CD4-positive, alpha-beta T cell (primary cell): ENCODE results near the gene GPR156. TPM values are rescaled to one million over a fixed set of nuclear protein-coding genes. Genes with fewer than 3 reads are reported as not detected.

ENCODE experiments used
- ATAC-seq: fragments of 200-7000 bp; cut with Tn5 transposase; one replicate; pipeline ENCODE4 v1.10.0; 2022; ENCODE audit warnings: mild to moderate bottlenecking; ENCODE audit not compliant: poor library complexity
- CTCF ChIA-PET: fragments of 350-600 bp; sonication (Branson Sonifier 250); formaldehyde crosslinking; loops from one replicate; lab custom pipeline; 2021; ENCODE audit warnings: antibody characterized with exemption, inconsistent platforms; lab: Charles Lee
- POLR2A ChIA-PET: fragments of 350-600 bp; sonication (Branson Sonifier 250); formaldehyde crosslinking; loops from one replicate; lab custom pipeline; 2021; ENCODE audit warnings: antibody characterized with exemption, inconsistent platforms; lab: Charles Lee
- DNase-seq, 14 experiments: peaks; one replicate each; pipeline ENCODE4 v3.0.0-alpha.2; 2013 to 2020; ENCODE audit warnings: mixed read lengths in 2 of 14
- H3K27ac ChIP-seq, 2 donors: one replicate each; pipeline versions ENCODE4 v1.5.1 to v1.7.0; 2013; ENCODE audit warnings: low read length in 2 of 2, low read depth in 1 of 2, mild to moderate bottlenecking in 1 of 2
- H3K27me3 ChIP-seq, 2 experiments: 1 replicate in 1 of 2; 2 replicates in 1 of 2; pipeline versions ENCODE4 v1.6.1 to v1.7.0; 2013; ENCODE audit warnings: low read length in 2 of 2, control low read depth in 1 of 2, mild to moderate bottlenecking in 1 of 2, moderate library complexity in 1 of 2; ENCODE audit not compliant: insufficient read depth in 2 of 2, control insufficient read depth in 1 of 2
- H3K36me3 ChIP-seq: one replicate; pipeline ENCODE4 v1.6.1; 2013; ENCODE audit warnings: low read length, control low read depth; ENCODE audit not compliant: insufficient read depth
- H3K4me1 ChIP-seq: one replicate; pipeline ENCODE4 v1.6.1; 2013; ENCODE audit warnings: low read length, control low read depth; ENCODE audit not compliant: insufficient read depth
- H3K4me3 ChIP-seq: one replicate; pipeline ENCODE4 v1.5.1; 2013; ENCODE audit warnings: mild to moderate bottlenecking, low read length, moderate library complexity
- H3K9me3 ChIP-seq, 2 experiments: 1 replicate in 1 of 2; 2 replicates in 1 of 2; pipeline versions ENCODE4 v1.6.1 to v1.7.0; 2013; ENCODE audit warnings: low read length in 2 of 2, mild to moderate bottlenecking in 2 of 2, control low read depth in 1 of 2, moderate library complexity in 1 of 2; ENCODE audit not compliant: control insufficient read depth in 1 of 2, insufficient read depth in 1 of 2
- H3K27ac Mint-ChIP-seq: one replicate; pipeline ENCODE4 v1.8.0; 2020; ENCODE audit warnings: mixed read lengths
- H3K27me3 Mint-ChIP-seq: one replicate; pipeline ENCODE4 v1.8.0; 2021; ENCODE audit warnings: mixed read lengths
- H3K36me3 Mint-ChIP-seq: one replicate; pipeline ENCODE4 v1.8.0; 2021; ENCODE audit warnings: low read depth, mixed read lengths
- H3K4me1 Mint-ChIP-seq: one replicate; pipeline ENCODE4 v1.8.0; 2021; ENCODE audit warnings: low read depth, mixed read lengths
- H3K4me3 Mint-ChIP-seq: one replicate; pipeline ENCODE4 v1.8.0; 2020; ENCODE audit warnings: mild to moderate bottlenecking, mixed read lengths
- H3K9me3 Mint-ChIP-seq: one replicate; pipeline ENCODE4 v1.8.0; 2020; ENCODE audit warnings: mixed read lengths
- CTCF ChIP-seq: fragments of 200-600 bp; IDR thresholded peaks from one replicate; pipeline ENCODE4 v1.8.0; 2022; ENCODE audit warnings: antibody characterized with exemption, mild to moderate bottlenecking
- intact Hi-C, 2 experiments: fragments of 100-400 bp; cut with DNase I in 1 of 2; cut with micrococcal nuclease in 1 of 2; formaldehyde crosslinking; loops; one replicate each; pipeline versions ENCODE4 v1.15.1 to v1.9.0; 2023 to 2025; cut with DNase I, micrococcal nuclease
- total RNA-seq, 174 experiments: library from RNA in 2 of 174; stranded (reverse) in 2 of 174; gene quantifications; one replicate each; pipeline ENCODE4 v1.2.3 and lab custom pipeline; 2021 to 2026

The GPR156 gene
- total RNA-seq, 2 experiments from 2014 or later = 0.17 to 0.27 TPM

DNA sequence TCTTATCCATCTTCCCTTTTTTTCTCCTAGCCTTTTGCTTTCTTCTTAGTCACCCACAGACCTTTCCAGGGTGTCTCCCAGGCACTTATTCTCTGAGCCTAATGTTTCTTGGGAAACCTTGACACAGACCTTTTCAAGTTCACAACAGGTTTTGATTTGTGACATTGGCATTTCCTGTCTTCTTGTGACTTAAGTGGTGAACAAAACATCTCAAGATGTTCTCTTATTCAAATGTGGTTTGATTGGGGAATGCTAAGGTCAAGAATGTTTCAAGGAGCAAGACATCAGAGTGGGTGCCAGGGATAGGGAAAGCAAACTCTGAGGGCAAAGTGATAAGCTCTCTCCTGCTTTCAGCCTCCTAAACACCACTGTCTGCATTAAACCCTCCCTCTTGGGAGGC, 122.6 kb downstream of the GPR156 start:
- intact Hi-C loops = no loop called here
- H3K27ac Mint-ChIP-seq = no peak overlapping the region
- H3K9me3 Mint-ChIP-seq = no peaks in the 10 kb centered on the region
- no peak for ATAC-seq
- no peak overlapping the region for H3K4me3 Mint-ChIP-seq
- POLR2A ChIA-PET = no interaction called here
- no peak overlapping the region for H3K27ac ChIP-seq
- CTCF ChIA-PET = no interaction called here
- no peak overlapping the region for H3K4me3 ChIP-seq
- H3K36me3 ChIP-seq = no peaks in the 10 kb centered on the region
- H3K4me1 ChIP-seq = no peaks in the 10 kb centered on the region
- no peaks in the 10 kb centered on the region for H3K4me1 Mint-ChIP-seq
- H3K36me3 Mint-ChIP-seq = no peaks in the 10 kb centered on the region
- no peak for DNase-seq
- peaks cover 0 to 2% of the 10 kb centered on the region in 2 experiments for H3K27me3 ChIP-seq
- H3K27me3 Mint-ChIP-seq = no peaks in the 10 kb centered on the region
- no peak for TF ChIP-seq CTCF
- H3K9me3 ChIP-seq = no peaks in the 10 kb centered on the region

DNA sequence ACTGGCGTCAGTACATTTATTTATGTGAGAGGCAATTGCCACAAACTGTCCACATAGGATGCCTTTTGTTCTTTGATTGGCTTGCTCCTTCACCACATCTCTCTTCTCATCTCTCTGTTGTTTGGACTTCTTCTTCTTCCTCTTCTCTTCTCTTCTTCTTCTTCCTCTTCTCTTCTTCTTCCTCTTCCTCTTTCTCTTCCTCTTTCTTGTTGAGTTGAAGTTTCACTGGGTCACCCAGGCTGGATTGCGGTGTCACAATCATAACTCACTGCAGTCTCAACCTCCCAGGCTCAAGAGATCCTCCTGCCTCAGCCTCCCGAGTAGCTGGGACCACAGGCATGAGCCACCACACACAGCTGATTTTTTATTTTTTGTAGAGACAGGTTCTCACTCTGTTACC, 123.1 kb downstream of the GPR156 start:
- Histone ChIP-seq H3K9me3 (no peaks in the 10 kb centered on the region), H3K27ac (no peak overlapping the region), H3K4me3 (no peak overlapping the region), H3K4me1 (no peaks in the 10 kb centered on the region), H3K36me3 (no peaks in the 10 kb centered on the region), H3K27me3 (peaks cover 0 to 2% of the 10 kb centered on the region in 2 experiments)
- H3K36me3 Mint-ChIP-seq = no peaks in the 10 kb centered on the region
- H3K4me1 Mint-ChIP-seq = no peaks in the 10 kb centered on the region
- no peak overlapping the region for H3K27ac Mint-ChIP-seq
- POLR2A ChIA-PET = no interaction called here
- H3K4me3 Mint-ChIP-seq = no peak overlapping the region
- no peak for DNase-seq
- TF ChIP-seq CTCF = no peak
- intact Hi-C loops = no loop called here
- no peaks in the 10 kb centered on the region for H3K9me3 Mint-ChIP-seq
- CTCF ChIA-PET = no interaction called here
- H3K27me3 Mint-ChIP-seq = no peaks in the 10 kb centered on the region
- no peak for ATAC-seq

DNA sequence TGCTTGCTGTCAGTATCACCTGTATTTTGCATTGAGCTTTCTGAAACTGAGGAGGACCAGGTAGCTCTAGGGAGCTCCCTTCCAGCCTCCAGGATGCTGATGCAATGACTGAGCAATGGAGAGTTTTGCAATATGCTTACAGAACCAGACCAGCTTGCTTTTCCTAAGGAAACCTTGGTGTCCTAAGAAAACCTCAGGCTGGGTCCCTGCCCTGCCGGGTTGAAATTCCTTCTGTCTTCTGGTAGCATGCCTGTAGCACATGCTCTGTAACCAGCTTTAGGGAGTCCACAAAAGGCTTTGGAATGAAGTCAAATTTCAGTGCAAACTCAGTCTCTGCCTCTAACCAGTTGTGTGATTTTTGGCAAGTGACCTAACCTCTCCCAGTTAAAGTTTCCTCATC, 125.0 kb downstream of the GPR156 start:
- H3K36me3 ChIP-seq = no peaks in the 10 kb centered on the region
- no peaks in the 10 kb centered on the region for H3K4me1 Mint-ChIP-seq
- ATAC-seq = no peak
- H3K27ac ChIP-seq = no peak overlapping the region
- TF ChIP-seq CTCF = no peak
- H3K27me3 Mint-ChIP-seq = no peaks in the 10 kb centered on the region
- H3K4me1 ChIP-seq = no peaks in the 10 kb centered on the region
- H3K9me3 Mint-ChIP-seq = no peaks in the 10 kb centered on the region
- no peak overlapping the region for H3K4me3 Mint-ChIP-seq
- H3K4me3 ChIP-seq = no peak overlapping the region
- no peak overlapping the region for H3K27ac Mint-ChIP-seq
- ChIA-PET POLR2A (no interaction called here), CTCF (no interaction called here)
- intact Hi-C loops = no loop called here
- peaks cover 3 to 4% of the 10 kb centered on the region in 2 experiments for H3K9me3 ChIP-seq
- H3K36me3 Mint-ChIP-seq = peaks cover 4% of the 10 kb centered on the region
- DNase-seq = no peak
- peaks cover 0 to 2% of the 10 kb centered on the region in 2 experiments for H3K27me3 ChIP-seq
